Measurements from ENCODE around the gene MAGEA6.
"Not testable (repeated sequence)": the region's sequence is repeated elsewhere in the genome, so short reads cannot be mapped to it uniquely, and the experiment has no call there.

Gene MAGEA6

GRCh38 chrX:152769549-152770289 is at the start of gene MAGEA6:
Gene MAGEA6, minus strand, starts transcription at chrX:152769689. Its CDS starts 2,039 bp downstream, at chrX:152767650.
- not testable (repeated sequence) for DNase-seq (ENCODE audit: low read depth)

DNA sequence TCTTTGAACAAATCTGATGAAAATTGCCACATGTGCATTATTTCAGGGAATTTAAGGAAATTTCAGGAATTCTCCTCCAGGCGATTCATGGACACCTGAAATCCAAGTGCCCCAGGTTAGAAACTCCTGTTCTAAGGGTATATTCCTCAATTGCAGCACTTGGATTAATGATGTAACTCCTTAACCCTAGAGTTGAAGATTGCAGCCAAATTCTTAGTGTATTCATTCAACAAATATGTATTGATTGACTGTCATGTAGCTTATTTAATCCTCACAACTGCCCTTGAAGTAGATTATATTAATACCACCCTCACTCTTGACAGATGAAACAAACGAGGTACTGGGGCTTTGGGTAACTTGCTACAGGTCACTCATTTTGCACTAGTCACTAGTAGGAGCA is 49.8 kb upstream of the MAGEA6 start:
- no peak for DNase-seq (ENCODE audit: low read depth)

DNA sequence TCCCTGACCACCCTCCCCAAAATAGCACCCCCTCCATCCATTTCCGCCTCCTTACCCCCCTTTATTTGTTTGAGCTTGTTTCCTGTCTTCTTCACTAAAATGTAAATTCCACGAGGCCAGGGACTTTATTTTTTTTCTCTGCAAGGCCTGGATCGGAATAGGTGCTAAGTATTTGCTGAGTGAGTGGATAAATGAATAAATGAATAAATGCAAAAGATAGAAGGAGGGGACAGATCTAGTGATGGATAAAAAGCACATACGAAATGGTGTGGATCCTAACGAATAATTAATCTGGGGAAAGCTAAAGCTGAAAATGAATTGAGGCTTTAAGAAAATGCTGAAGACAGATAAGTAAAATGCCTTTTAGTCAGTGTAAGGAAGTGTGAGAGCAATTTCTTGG is 48.9 kb upstream of the MAGEA6 start:
- DNase-seq (ENCODE audit: low read depth) = no peak

DNA sequence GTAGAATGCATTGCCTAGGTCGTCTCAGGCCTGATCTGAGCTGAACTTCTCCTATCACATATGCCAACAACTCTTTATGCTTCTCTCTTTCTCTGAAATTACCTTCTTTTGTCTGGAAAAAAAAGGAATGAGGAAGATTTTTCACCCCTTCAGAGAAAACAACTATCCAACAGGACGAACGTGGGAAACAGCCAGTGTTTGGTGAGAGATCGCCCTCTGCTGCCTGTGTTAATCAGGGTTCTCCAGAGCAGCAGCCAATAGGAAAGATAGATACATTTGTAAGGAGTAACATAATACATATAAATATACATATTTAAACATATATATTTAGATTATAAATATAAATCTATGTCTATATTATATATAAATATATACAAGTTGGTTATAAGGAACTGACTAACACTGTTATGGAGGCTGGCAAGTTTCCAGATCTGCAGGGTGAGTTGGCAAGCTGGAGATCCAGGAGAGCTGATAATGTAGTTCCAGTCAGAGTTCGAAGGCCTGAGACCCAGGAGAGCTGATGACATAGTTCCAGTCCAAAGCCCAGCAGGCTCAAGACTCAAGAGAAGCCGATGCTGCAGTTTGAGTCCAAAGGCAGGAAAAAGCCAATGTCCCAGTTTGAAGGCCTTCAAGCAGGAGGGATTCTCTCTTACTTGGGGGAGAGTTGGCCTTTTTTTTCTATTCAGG is 47.7 kb upstream of the MAGEA6 start:
- no peak for DNase-seq (ENCODE audit: low read depth)

- no peak for DNase-seq (ENCODE audit: low read depth)
Measured at GRCh38 chrX:152814048-152814447, 44.6 kb upstream of the MAGEA6 start.

GRCh38 chrX:152813206-152813605 is 43.7 kb upstream of the MAGEA6 start:
- no peak for DNase-seq (ENCODE audit: low read depth)

- no peak for DNase-seq (ENCODE audit: low read depth)
Measured at GRCh38 chrX:152810403-152810802, 40.9 kb upstream of the MAGEA6 start.

GRCh38 chrX:152806035-152806434 is 36.5 kb upstream of the MAGEA6 start:
- DNase-seq (ENCODE audit: low read depth) = no peak

- no peak for DNase-seq (ENCODE audit: low read depth)
Measured at GRCh38 chrX:152798945-152799344, 29.5 kb upstream of the MAGEA6 start.

DNA sequence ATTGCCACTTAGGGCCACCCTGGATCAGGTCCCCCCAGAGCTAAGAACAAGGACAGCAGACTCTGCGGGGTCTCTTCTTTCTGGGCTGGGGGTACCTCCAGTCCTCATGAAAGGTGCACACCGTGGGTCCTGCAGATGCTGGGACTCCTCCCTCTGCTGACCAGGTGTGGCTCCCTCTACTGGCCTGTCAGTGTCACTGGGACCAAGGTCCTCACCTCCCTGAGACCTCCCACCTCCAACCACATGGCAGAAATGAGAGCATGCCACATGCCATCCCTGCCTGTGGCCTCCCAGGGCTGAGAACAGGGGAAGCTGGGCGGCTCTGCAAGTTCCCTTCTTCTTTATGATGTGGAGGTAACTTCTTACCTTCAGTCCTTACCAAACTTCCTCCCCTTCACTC is 17.6 kb upstream of the MAGEA6 start:
- DNase-seq (ENCODE audit: low read depth) = not testable (repeated sequence)

- not testable (repeated sequence) for DNase-seq (ENCODE audit: low read depth)
Measured at GRCh38 chrX:152766562-152766961, 2.9 kb downstream of the MAGEA6 start.

- not testable (repeated sequence) for DNase-seq (ENCODE audit: low read depth)
Measured at GRCh38 chrX:152761582-152761981, 7.9 kb downstream of the MAGEA6 start.

- DNase-seq (ENCODE audit: low read depth) = not testable (repeated sequence)
Measured at GRCh38 chrX:152759544-152759943, 9.9 kb downstream of the MAGEA6 start.

DNA sequence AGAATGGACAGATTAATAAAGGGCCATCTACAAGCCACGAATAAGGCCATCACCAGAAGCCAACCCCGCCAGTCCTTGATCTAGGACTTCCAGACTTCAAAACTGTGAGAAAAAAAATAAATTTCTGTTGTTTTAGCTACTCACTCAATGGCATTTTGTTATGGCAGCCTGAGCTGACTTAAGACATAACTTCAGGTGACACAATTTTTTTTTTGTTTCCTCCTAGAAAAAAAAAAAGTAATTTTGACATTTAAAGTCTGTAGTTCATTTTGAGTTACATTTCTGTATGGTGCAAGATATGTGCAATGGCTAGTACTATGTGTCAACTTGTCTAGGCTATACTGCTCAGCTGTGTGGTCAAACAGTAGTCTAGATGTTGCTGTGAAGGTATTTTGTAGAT is 10.6 kb downstream of the MAGEA6 start, which contains the start of gene CSAG3:
Gene CSAG3, plus strand, starts transcription at position 301 of the 400 bp plus-strand sequence.
- not testable (repeated sequence) for DNase-seq (ENCODE audit: low read depth)

DNA sequence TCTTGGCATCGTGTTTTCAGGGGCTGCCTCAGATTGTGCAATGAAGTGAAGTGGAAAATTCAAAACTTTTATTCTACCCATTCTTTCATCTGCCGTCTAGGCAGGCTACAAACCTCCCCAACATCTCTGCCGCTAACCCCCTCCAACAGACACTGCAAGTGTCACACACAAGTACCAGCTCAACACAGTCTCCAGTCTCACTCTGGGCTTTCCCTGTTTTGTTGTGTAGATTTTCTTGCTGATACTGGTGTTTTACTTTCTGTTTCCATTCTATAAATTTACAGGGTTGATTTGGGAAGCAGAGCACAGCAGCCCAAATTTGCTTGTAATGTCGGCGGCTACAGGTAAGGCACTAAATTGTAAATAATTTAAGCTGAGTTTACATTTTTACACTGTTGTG is 14.6 kb downstream of the MAGEA6 start:
- DNase-seq (ENCODE audit: low read depth) = not testable (repeated sequence)

GRCh38 chrX:152753686-152754650 is 15.5 kb downstream of the MAGEA6 start, which contains the start of gene MAGEA2:
Gene MAGEA2, minus strand, starts transcription at chrX:152753842. Its CDS starts 2,479 bp downstream, at chrX:152751363.
- not testable (repeated sequence) for DNase-seq (ENCODE audit: low read depth)

DNA sequence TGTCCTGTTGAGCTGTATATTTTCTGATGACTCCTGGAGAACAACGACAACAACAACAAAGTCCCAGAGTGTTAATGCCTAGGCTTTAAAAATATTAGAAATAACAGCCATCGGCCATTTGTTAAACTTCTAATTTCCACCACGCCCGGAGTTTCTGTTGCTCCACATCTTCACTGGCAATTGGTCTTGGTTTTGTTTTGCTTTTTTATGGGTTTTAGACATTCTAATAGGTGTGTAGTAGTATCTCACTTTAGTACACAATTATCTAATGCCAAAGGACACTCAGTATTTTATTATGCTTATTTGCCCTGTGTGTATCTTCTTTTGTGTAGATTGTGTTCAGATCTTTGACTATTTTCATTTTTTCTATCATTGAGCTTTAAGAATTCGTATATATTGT is 30.9 kb downstream of the MAGEA6 start:
- DNase-seq (ENCODE audit: low read depth) = no peak

- not testable (repeated sequence) for DNase-seq (ENCODE audit: low read depth)
Measured at GRCh38 chrX:152736528-152736927, 33.0 kb downstream of the MAGEA6 start.

DNA sequence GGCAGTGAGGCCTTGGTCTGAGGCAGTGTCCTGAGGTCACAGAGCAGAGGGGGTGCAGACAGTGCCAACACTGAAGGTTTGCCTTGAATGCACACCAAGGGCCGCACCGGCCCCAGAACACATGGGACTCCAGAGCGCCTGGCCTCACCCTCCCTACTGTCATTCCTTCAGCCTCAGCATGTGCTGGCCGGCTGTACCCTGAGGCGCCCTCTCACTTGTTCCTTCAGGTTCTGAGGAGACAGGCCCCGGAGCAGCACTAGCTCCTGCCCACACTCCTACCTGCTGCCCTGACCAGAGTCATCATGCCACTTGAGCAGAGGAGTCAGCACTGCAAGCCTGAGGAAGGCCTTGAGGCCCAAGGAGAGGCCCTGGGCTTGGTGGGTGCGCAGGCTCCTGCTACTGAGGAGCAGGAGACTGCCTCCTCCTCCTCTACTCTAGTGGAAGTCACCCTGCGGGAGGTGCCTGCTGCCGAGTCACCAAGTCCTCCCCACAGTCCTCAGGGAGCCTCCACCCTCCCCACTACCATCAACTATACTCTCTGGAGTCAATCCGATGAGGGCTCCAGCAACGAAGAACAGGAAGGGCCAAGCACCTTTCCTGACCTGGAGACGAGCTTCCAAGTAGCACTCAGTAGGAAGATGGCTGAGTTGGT is 33.5 kb downstream of the MAGEA6 start:
- DNase-seq (ENCODE audit: low read depth) = no peak

GRCh38 chrX:152735101-152735500 is 34.4 kb downstream of the MAGEA6 start:
- DNase-seq (ENCODE audit: low read depth) = no peak

GRCh38 chrX:152734143-152734858 is 35.2 kb downstream of the MAGEA6 start:
- DNase-seq (ENCODE audit: low read depth) = not testable (repeated sequence)
